Measurements from ENCODE around the gene TFAP2D.

DNA sequence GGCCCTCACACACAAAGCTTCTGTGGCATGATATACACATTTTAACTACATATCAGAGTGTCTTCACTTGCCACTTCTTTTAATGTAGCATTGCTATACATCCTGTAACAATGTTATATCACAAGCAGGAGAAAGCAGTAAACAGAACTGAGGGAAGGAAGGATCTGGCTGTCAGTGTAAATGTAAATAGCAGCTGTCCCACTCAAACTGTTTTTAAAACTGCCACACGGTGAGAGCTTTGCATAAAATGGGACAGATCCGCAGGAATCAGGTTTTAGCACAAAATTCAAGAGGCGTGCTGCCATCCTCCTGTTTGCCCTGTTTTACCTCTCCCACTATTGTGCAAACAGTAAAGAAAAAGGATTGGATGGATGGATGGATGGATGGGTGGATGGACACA is 28.8 kb downstream of the TFAP2D start:
- TF ChIP-seq POLR2A (IDR thresholded peaks at IDR 0.05) (no peak), POLR2AphosphoS5 (IDR thresholded peaks at IDR 0.05) (no peak)
- TF ChIP-seq, protein P1, sequence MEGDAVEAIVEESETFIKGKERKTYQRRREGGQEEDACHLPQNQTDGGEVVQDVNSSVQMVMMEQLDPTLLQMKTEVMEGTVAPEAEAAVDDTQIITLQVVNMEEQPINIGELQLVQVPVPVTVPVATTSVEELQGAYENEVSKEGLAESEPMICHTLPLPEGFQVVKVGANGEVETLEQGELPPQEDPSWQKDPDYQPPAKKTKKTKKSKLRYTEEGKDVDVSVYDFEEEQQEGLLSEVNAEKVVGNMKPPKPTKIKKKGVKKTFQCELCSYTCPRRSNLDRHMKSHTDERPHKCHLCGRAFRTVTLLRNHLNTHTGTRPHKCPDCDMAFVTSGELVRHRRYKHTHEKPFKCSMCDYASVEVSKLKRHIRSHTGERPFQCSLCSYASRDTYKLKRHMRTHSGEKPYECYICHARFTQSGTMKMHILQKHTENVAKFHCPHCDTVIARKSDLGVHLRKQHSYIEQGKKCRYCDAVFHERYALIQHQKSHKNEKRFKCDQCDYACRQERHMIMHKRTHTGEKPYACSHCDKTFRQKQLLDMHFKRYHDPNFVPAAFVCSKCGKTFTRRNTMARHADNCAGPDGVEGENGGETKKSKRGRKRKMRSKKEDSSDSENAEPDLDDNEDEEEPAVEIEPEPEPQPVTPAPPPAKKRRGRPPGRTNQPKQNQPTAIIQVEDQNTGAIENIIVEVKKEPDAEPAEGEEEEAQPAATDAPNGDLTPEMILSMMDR (IDR thresholded peaks at IDR 0.05): no peak

Data from prostate gland (tissue), 2 donors.